HL-60 (cell line): Measurements from ENCODE around the gene BANF2.
"Not testable (repeated sequence)": the region's sequence is repeated elsewhere in the genome, so short reads cannot be mapped to it uniquely, and the experiment has no call there.

Experiments used
- GABPA ChIP-seq: IDR thresholded peaks from 2 replicates; pipeline ENCODE4 v1.6.1; 2012; ENCODE audit warnings: low read depth
- POLR2AphosphoS5 ChIP-seq: IDR thresholded peaks from 2 replicates; pipeline ENCODE4 v1.6.1; 2012; ENCODE audit warnings: low read depth
- REST ChIP-seq: IDR thresholded peaks from 2 replicates; pipeline ENCODE4 v1.6.1; 2012; ENCODE audit warnings: low read depth; ENCODE audit not compliant: insufficient replicate concordance
- SPI1 ChIP-seq: IDR thresholded peaks from 2 replicates; pipeline ENCODE4 v1.6.1; 2012; ENCODE audit warnings: low read depth, mild to moderate bottlenecking, borderline replicate concordance
- TF ChIP-seq, protein P1 (sequence below): IDR thresholded peaks from one replicate; pipeline ENCODE4 v1.5.1; 2011; ENCODE audit warnings: low read length, control low read depth, inconsistent platforms; ENCODE audit not compliant: insufficient read depth

- TF ChIP-seq, protein P1, sequence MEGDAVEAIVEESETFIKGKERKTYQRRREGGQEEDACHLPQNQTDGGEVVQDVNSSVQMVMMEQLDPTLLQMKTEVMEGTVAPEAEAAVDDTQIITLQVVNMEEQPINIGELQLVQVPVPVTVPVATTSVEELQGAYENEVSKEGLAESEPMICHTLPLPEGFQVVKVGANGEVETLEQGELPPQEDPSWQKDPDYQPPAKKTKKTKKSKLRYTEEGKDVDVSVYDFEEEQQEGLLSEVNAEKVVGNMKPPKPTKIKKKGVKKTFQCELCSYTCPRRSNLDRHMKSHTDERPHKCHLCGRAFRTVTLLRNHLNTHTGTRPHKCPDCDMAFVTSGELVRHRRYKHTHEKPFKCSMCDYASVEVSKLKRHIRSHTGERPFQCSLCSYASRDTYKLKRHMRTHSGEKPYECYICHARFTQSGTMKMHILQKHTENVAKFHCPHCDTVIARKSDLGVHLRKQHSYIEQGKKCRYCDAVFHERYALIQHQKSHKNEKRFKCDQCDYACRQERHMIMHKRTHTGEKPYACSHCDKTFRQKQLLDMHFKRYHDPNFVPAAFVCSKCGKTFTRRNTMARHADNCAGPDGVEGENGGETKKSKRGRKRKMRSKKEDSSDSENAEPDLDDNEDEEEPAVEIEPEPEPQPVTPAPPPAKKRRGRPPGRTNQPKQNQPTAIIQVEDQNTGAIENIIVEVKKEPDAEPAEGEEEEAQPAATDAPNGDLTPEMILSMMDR: not testable (repeated sequence)
- not testable (repeated sequence) for TF ChIP-seq POLR2AphosphoS5, REST, SPI1, GABPA
Observed at GRCh38 chr20:17769716-17770115, 70.0 kb downstream of the BANF2 start.
